NT2/D1 (cell line): ENCODE data around the gene GOLGA8B.

Source experiments
- SUZ12 ChIP-seq: IDR thresholded peaks from 2 replicates; pipeline ENCODE4 v1.6.1; 2011; ENCODE audit not compliant: insufficient read length, insufficient read depth; ENCODE audit errors: extremely low read depth
- YY1 ChIP-seq: IDR thresholded peaks from 2 replicates; pipeline ENCODE4 v1.6.1; 2011; ENCODE audit not compliant: insufficient read length, insufficient read depth
- ZNF274 ChIP-seq: IDR thresholded peaks from 2 replicates; pipeline ENCODE4 v1.6.1; 2011; ENCODE audit warnings: mild to moderate bottlenecking, low read depth, low read length

DNA sequence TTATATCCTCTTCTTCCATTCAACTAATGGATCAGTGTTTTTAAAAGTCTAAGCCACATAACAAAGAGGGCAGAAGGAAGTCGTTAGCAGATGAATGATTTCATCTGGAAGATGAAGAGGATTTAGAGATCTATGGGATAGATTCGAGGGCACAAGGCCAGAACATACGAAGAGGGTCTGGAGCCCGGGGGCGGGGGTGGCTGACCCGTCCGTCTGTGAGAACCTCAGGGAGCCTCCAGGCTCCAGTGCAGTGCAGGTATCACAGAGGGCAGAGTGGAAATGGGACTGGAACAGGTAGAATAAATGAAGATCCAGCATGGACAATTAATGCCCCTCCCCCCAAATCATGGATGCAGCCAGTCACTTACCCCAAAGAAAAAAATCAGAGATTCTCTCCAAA lies 1.5 kb upstream of the GOLGA8B start:
- TF ChIP-seq ZNF274, result no peak
- no peak for TF ChIP-seq YY1
- no peak for TF ChIP-seq SUZ12
